ENCODE measurements around the gene OR10S1.
"Not testable (repeated sequence)": the region's sequence is repeated elsewhere in the genome, so short reads cannot be mapped to it uniquely, and the experiment has no call there.

The OR10S1 gene

GRCh38 chr11:123977731-123978347 lies at the start of gene OR10S1:
Gene OR10S1, minus strand, starts transcription at chr11:123977781. Its CDS starts 117 bp downstream, at chr11:123977664.
- TF ChIP-seq, protein P1, sequence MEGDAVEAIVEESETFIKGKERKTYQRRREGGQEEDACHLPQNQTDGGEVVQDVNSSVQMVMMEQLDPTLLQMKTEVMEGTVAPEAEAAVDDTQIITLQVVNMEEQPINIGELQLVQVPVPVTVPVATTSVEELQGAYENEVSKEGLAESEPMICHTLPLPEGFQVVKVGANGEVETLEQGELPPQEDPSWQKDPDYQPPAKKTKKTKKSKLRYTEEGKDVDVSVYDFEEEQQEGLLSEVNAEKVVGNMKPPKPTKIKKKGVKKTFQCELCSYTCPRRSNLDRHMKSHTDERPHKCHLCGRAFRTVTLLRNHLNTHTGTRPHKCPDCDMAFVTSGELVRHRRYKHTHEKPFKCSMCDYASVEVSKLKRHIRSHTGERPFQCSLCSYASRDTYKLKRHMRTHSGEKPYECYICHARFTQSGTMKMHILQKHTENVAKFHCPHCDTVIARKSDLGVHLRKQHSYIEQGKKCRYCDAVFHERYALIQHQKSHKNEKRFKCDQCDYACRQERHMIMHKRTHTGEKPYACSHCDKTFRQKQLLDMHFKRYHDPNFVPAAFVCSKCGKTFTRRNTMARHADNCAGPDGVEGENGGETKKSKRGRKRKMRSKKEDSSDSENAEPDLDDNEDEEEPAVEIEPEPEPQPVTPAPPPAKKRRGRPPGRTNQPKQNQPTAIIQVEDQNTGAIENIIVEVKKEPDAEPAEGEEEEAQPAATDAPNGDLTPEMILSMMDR (IDR thresholded peaks at IDR 0.05; ENCODE audit: low read depth, low read length) = no peak
- H3K4me3 ChIP-seq (ENCODE audit: low read depth, low read length) = no peak within 1 kb of the TSS

DNA sequence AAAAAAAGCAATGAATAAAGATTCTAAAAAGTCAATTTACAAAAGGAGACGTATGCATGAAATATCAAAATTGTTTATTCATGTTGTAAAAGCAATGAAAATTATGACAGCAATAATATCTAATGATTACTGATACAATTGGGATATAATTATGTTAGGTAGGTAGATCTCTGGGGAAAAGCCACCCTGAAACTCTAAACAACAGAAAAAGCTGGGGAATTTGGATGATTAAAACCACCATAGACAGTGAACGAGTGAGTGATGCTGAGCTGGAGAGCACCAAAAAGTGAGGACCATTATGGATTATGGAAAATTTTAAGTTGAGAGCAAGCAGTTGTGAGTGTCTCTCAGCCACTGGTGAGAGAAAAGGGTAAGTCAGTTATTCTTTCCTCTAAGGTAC lies 48.9 kb upstream of the OR10S1 start, which contains the start of gene OR10G8:
TSS of gene OR10G8 (plus strand) at position 301 of the 400 bp plus-strand sequence. CDS start 2,825 bp downstream, outside the sequence.
- TF ChIP-seq, protein P1 (IDR thresholded peaks at IDR 0.05; ENCODE audit: low read depth, low read length) = no peak

GRCh38 chr11:124015837-124016236 lies 38.3 kb upstream of the OR10S1 start:
- H3K4me3 ChIP-seq (ENCODE audit: low read depth, low read length) = not testable (repeated sequence)

More for the DNA sequence above, 48.9 kb upstream of the OR10S1 start, which contains the start of gene OR10G8:
- H3K4me3 ChIP-seq (ENCODE audit: low read depth, low read length) = no peak within 1 kb of the TSS

DNA sequence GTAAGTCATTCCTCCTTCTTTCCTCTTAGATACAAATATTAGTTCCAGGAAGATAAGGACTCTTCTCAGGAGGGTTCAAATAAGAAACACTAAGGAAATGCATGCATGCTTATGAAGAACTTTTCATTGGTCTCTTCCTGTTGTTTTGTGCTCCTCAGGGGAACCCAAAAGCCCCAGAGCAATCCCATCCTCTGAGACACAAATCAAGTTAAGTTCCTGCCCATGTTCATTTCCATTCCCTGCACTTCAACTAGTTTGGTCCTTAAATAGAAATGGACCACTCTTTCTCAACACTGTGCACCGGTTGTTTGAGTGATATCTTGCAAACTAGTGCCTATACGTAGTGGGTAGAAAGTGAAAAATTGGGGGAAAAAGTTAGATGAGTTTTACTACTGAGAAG lies 35.1 kb upstream of the OR10S1 start, which contains the start of gene OR10G4:
TSS of gene OR10G4 (plus strand) at position 301 of the 400 bp plus-strand sequence. CDS start 2,578 bp downstream, outside the sequence.
- no peak within 1 kb of the TSS for H3K4me3 ChIP-seq (ENCODE audit: low read depth, low read length)
- TF ChIP-seq, protein P1 (IDR thresholded peaks at IDR 0.05; ENCODE audit: low read depth, low read length) = no peak

DNA sequence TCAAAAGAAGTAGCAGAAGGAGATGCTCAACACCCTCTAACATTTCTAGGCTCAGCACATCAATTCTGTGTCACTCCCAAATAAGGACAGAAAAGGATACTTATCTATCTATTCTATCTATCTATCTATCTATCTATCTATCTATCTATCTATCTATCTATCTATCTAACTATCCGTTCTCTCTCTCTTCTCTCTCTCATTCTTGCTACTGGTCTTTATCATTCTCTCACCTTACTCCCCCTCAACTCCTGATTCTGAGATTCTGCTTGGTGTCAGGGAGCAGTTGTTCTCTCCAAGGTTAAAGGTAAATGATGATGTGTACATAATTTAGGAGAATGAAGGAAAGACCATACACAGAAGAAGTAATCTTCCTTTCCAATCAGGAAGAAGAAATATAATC lies 17.5 kb upstream of the OR10S1 start, which contains the start of gene OR10G6:
TSS of gene OR10G6 (minus strand) at position 43 of the 400 bp plus-strand sequence. CDS start at position 43, 0 bp downstream.
- no peak within 1 kb of the TSS for H3K4me3 ChIP-seq (ENCODE audit: low read depth, low read length)
- TF ChIP-seq, protein P1 (IDR thresholded peaks at IDR 0.05; ENCODE audit: low read depth, low read length) = no peak

DNA sequence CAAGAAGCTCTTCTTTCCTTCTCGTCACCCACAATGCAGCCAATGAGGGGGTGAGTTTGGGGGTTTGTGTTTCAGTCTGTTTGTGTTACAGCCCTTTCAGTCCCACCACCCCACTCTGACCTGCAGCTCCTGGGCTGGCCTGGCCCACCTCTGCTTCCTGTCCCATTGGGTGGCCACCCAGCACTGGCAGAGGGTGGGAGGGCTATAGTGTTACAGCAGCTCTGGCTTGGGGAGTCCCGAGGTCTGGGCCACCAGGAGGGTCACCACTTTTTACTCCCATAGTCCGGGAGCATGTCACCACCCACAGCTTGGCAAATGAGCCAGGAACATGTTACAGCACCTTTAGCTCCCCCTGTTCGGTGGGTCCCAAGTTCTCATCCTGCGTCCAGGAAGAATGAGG lies 1.7 kb upstream of the OR10S1 start:
- no peak overlapping the region for H3K4me3 ChIP-seq (ENCODE audit: low read depth, low read length)
- TF ChIP-seq, protein P1 (IDR thresholded peaks at IDR 0.05; ENCODE audit: low read depth, low read length) = no peak

- TF ChIP-seq, protein P1 (IDR thresholded peaks at IDR 0.05; ENCODE audit: low read depth, low read length) = no peak
- no peak overlapping the region for H3K4me3 ChIP-seq (ENCODE audit: low read depth, low read length)
These were observed 616 bp downstream of the OR10S1 start for GRCh38 chr11:123976770-123977560.

All from WI38 (cell line).